GM23338 (cell line): ENCODE results near the gene FIGNL1. TPM values are rescaled to one million over a fixed set of nuclear protein-coding genes. Genes with fewer than 3 reads are reported as not detected.

Experiments used
- ATAC-seq: fragments of 200-7000 bp; cut with Tn5 transposase; 3 replicates; pipeline ENCODE4 v1.9.1; 2020
- DNase-seq: peaks from one replicate; pipeline ENCODE4 v3.0.0-alpha.2; 2015; ENCODE audit warnings: low spot score
- H2AFZ ChIP-seq: fragments of 200-600 bp; sonication (generic); 2 replicates; pipeline ENCODE4 v1.8.0; 2016; ENCODE audit warnings: antibody characterized with exemption, mild to moderate bottlenecking, moderate library complexity
- H3F3A ChIP-seq: fragments of 200-600 bp; sonication (generic); replicated peaks from 2 replicates; pipeline ENCODE4 v1.8.0; 2017; ENCODE audit warnings: antibody characterized with exemption, mixed run types, low read depth
- H3K27ac ChIP-seq: fragments of 200-600 bp; sonication (generic); 2 replicates; pipeline ENCODE4 v1.6.1; 2016; ENCODE audit warnings: low read depth
- H3K27me3 ChIP-seq: fragments of 200-600 bp; sonication (generic); 2 replicates; pipeline ENCODE4 v1.8.0; 2016; ENCODE audit warnings: mild to moderate bottlenecking, mixed run types, moderate library complexity; ENCODE audit not compliant: insufficient read depth
- H3K36me3 ChIP-seq: fragments of 200-600 bp; sonication (generic); 2 replicates; pipeline ENCODE4 v1.8.0; 2016; ENCODE audit warnings: mild to moderate bottlenecking; ENCODE audit not compliant: insufficient read depth
- H3K4me1 ChIP-seq: fragments of 200-600 bp; sonication (generic); 2 replicates; pipeline ENCODE4 v1.8.0; 2016; ENCODE audit warnings: mild to moderate bottlenecking, moderate library complexity; ENCODE audit not compliant: insufficient read depth
- H3K4me2 ChIP-seq: fragments of 200-600 bp; sonication (generic); 2 replicates; pipeline ENCODE4 v1.7.1; 2017; ENCODE audit warnings: mixed run types
- H3K4me3 ChIP-seq: fragments of 200-600 bp; sonication (generic); 2 replicates; pipeline ENCODE4 v1.6.1; 2016; ENCODE audit warnings: mixed run types
- H3K79me2 ChIP-seq: fragments of 200-600 bp; sonication (generic); replicated peaks from 2 replicates; pipeline ENCODE4 v1.8.0; 2017; ENCODE audit warnings: mild to moderate bottlenecking; ENCODE audit not compliant: insufficient read depth
- H3K9me2 ChIP-seq: fragments of 200-600 bp; sonication (generic); 2 replicates; pipeline ENCODE4 v1.8.0; 2017; ENCODE audit not compliant: insufficient read depth
- H4K20me1 ChIP-seq: fragments of 200-600 bp; sonication (generic); replicated peaks from 2 replicates; pipeline ENCODE4 v1.8.0; 2017; ENCODE audit warnings: mild to moderate bottlenecking; ENCODE audit not compliant: insufficient read depth
- H3K27ac Mint-ChIP-seq: 2 replicates; pipeline ENCODE4 v1.8.0; 2020; ENCODE audit warnings: inconsistent platforms, mild to moderate bottlenecking, moderate library complexity, mixed read lengths
- H3K27me3 Mint-ChIP-seq: 3 replicates; pipeline ENCODE4 v1.8.0; 2022; ENCODE audit warnings: low read depth, mild to moderate bottlenecking, moderate library complexity, mixed read lengths, inconsistent platforms; ENCODE audit not compliant: insufficient read depth, poor library complexity
- H3K36me3 Mint-ChIP-seq: 3 replicates; pipeline ENCODE4 v1.8.0; 2021; ENCODE audit warnings: low read depth, mild to moderate bottlenecking, inconsistent platforms, moderate library complexity, mixed read lengths
- H3K4me1 Mint-ChIP-seq: 3 replicates; pipeline ENCODE4 v1.8.0; 2020; ENCODE audit warnings: mild to moderate bottlenecking, inconsistent platforms, mixed read lengths
- H3K4me3 Mint-ChIP-seq: 3 replicates; pipeline ENCODE4 v1.8.0; 2021; ENCODE audit warnings: moderate library complexity, mild to moderate bottlenecking, inconsistent platforms, mixed read lengths
- H3K9me3 Mint-ChIP-seq: 3 replicates; pipeline ENCODE4 v1.8.0; 2020; ENCODE audit warnings: moderate library complexity, mild to moderate bottlenecking, inconsistent platforms, mixed read lengths
- CREB1 ChIP-seq: fragments of 250-450 bp; sonication (Bioruptor Pico); IDR thresholded peaks from 2 replicates; pipeline ENCODE4 v1.5.0; 2020; ENCODE audit warnings: low read depth, mild to moderate bottlenecking, moderate library complexity
- NANOG ChIP-seq: IDR thresholded peaks from 2 replicates; pipeline ENCODE4 v1.6.1; 2016; ENCODE audit warnings: antibody characterized with exemption, borderline replicate concordance
- STAT1 ChIP-seq: IDR thresholded peaks from one replicate; pipeline ENCODE4 v1.6.1; 2016; ENCODE audit warnings: antibody characterized with exemption; ENCODE audit not compliant: unreplicated experiment
- ZNF331 ChIP-seq: fragments of 250-450 bp; sonication (Bioruptor Pico); IDR thresholded peaks from 2 replicates; pipeline ENCODE4 v1.5.0; 2020; ENCODE audit warnings: low read depth, mild to moderate bottlenecking, moderate library complexity
- polyA plus RNA-seq: library from polyadenylated mRNA; unstranded; fragments of >200 nt; fragmentation: Nextera tagmentation; extraction: Ambion mirVana; gene quantifications from 2 replicates; pipeline ENCODE4 v1.2.1, GENCODE V29; 2016
- total RNA-seq: library from RNA; depleted of rRNA; stranded (reverse); fragments of >200 nt; shearing (Covaris generic); gene quantifications from 2 replicates; pipeline ENCODE4 v1.2.3, GENCODE V29; 2014
- TF ChIP-seq, protein P1 (sequence below), 2 experiments: fragments of 200-600 bp in 1 of 2; sonication (generic) in 1 of 2; conservative IDR thresholded peaks; 2 replicates each; pipeline versions ENCODE4 v1.5.1 to v1.6.1; 2016 to 2017; ENCODE audit warnings: antibody characterized with exemption in 2 of 2, low read depth in 2 of 2, mild to moderate bottlenecking in 2 of 2, moderate library complexity in 1 of 2
- TF ChIP-seq, protein P2 (sequence below): fragments of 250-450 bp; sonication (Bioruptor Pico); IDR thresholded peaks from 2 replicates; pipeline ENCODE4 v1.5.0; 2020; ENCODE audit warnings: mild to moderate bottlenecking, moderate library complexity
- TF ChIP-seq, protein P3 (sequence below): IDR thresholded peaks from 2 replicates; pipeline ENCODE4 v1.6.1; 2016; ENCODE audit warnings: antibody characterized with exemption
- TF ChIP-seq, protein P4 (sequence below): IDR thresholded peaks from one replicate; pipeline ENCODE4 v1.6.1; 2018; ENCODE audit warnings: antibody characterized with exemption; ENCODE audit not compliant: unreplicated experiment

The FIGNL1 gene
- total and polyA plus RNA-seq, 2 experiments from 2014 or later, result 6.6 to 24.9 TPM

DNA sequence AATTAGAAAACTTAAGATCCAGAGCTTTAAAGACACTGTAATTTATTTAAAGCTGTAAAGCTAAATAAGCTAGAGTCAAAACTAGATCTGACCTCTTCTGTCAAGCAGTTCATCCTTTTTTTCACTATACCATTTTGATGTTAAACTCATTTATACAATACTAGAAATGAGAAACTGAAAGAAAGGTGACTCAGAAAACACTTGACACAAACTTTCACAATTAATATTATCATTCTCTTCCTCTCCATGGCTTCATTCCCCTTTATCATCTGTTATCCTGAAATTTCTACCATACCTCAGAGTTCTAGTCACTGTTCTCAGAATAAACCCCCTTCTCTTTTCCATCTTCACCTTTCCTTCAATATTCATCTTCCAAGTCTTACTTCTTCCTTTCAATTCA, 1.3 kb downstream of the FIGNL1 start:
- no peak overlapping the region for H3K4me3 ChIP-seq
- H3K27me3 ChIP-seq, result peaks cover 19% of the 10 kb centered on the region
- H3K27ac ChIP-seq, result no peak overlapping the region
- H2AFZ ChIP-seq, result no peak overlapping the region
- DNase-seq, result no peak
- no peak for ATAC-seq
- peaks cover 9% of the 10 kb centered on the region for H3K4me1 ChIP-seq
- no peaks in the 10 kb centered on the region; the same call in 1 of the 2 replicates for H3K9me2 ChIP-seq
- Mint-ChIP-seq H3K27me3 (peaks cover 8% of the 10 kb centered on the region), H3K36me3 (peaks cover 12% of the 10 kb centered on the region), H3K4me3 (no peak overlapping the region), H3K9me3 (no peaks in the 10 kb centered on the region), H3K27ac (no peak overlapping the region), H3K4me1 (peaks cover 10% of the 10 kb centered on the region; the same call in 2 of the 3 replicates)
- TF ChIP-seq, protein P1, sequence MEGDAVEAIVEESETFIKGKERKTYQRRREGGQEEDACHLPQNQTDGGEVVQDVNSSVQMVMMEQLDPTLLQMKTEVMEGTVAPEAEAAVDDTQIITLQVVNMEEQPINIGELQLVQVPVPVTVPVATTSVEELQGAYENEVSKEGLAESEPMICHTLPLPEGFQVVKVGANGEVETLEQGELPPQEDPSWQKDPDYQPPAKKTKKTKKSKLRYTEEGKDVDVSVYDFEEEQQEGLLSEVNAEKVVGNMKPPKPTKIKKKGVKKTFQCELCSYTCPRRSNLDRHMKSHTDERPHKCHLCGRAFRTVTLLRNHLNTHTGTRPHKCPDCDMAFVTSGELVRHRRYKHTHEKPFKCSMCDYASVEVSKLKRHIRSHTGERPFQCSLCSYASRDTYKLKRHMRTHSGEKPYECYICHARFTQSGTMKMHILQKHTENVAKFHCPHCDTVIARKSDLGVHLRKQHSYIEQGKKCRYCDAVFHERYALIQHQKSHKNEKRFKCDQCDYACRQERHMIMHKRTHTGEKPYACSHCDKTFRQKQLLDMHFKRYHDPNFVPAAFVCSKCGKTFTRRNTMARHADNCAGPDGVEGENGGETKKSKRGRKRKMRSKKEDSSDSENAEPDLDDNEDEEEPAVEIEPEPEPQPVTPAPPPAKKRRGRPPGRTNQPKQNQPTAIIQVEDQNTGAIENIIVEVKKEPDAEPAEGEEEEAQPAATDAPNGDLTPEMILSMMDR (conservative IDR thresholded peaks at IDR 0.05; ENCODE audit: low read depth in 2 of 2), result no peak
- no peak for TF ChIP-seq CREB1
- no peak for TF ChIP-seq ZNF331
- no peak for TF ChIP-seq STAT1
- TF ChIP-seq, protein P2, sequence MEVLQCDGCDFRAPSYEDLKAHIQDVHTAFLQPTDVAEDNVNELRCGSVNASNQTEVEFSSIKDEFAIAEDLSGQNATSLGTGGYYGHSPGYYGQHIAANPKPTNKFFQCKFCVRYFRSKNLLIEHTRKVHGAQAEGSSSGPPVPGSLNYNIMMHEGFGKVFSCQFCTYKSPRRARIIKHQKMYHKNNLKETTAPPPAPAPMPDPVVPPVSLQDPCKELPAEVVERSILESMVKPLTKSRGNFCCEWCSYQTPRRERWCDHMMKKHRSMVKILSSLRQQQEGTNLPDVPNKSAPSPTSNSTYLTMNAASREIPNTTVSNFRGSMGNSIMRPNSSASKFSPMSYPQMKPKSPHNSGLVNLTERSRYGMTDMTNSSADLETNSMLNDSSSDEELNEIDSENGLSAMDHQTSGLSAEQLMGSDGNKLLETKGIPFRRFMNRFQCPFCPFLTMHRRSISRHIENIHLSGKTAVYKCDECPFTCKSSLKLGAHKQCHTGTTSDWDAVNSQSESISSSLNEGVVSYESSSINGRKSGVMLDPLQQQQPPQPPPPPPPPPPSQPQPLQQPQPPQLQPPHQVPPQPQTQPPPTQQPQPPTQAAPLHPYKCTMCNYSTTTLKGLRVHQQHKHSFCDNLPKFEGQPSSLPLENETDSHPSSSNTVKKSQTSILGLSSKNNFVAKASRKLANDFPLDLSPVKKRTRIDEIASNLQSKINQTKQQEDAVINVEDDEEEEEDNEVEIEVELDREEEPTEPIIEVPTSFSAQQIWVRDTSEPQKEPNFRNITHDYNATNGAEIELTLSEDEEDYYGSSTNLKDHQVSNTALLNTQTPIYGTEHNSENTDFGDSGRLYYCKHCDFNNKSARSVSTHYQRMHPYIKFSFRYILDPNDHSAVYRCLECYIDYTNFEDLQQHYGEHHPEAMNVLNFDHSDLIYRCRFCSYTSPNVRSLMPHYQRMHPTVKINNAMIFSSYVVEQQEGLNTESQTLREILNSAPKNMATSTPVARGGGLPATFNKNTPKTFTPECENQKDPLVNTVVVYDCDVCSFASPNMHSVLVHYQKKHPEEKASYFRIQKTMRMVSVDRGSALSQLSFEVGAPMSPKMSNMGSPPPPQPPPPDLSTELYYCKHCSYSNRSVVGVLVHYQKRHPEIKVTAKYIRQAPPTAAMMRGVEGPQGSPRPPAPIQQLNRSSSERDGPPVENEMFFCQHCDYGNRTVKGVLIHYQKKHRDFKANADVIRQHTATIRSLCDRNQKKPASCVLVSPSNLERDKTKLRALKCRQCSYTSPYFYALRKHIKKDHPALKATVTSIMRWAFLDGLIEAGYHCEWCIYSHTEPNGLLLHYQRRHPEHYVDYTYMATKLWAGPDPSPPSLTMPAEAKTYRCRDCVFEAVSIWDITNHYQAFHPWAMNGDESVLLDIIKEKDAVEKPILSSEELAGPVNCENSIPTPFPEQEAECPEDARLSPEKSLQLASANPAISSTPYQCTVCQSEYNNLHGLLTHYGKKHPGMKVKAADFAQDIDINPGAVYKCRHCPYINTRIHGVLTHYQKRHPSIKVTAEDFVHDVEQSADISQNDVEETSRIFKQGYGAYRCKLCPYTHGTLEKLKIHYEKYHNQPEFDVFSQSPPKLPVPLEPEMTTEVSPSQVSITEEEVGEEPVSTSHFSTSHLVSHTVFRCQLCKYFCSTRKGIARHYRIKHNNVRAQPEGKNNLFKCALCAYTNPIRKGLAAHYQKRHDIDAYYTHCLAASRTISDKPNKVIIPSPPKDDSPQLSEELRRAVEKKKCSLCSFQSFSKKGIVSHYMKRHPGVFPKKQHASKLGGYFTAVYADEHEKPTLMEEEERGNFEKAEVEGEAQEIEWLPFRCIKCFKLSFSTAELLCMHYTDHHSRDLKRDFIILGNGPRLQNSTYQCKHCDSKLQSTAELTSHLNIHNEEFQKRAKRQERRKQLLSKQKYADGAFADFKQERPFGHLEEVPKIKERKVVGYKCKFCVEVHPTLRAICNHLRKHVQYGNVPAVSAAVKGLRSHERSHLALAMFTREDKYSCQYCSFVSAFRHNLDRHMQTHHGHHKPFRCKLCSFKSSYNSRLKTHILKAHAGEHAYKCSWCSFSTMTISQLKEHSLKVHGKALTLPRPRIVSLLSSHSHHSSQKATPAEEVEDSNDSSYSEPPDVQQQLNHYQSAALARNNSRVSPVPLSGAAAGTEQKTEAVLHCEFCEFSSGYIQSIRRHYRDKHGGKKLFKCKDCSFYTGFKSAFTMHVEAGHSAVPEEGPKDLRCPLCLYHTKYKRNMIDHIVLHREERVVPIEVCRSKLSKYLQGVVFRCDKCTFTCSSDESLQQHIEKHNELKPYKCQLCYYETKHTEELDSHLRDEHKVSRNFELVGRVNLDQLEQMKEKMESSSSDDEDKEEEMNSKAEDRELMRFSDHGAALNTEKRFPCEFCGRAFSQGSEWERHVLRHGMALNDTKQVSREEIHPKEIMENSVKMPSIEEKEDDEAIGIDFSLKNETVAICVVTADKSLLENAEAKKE (CRISPR knock-in tag), result no peak
- TF ChIP-seq, protein P3, sequence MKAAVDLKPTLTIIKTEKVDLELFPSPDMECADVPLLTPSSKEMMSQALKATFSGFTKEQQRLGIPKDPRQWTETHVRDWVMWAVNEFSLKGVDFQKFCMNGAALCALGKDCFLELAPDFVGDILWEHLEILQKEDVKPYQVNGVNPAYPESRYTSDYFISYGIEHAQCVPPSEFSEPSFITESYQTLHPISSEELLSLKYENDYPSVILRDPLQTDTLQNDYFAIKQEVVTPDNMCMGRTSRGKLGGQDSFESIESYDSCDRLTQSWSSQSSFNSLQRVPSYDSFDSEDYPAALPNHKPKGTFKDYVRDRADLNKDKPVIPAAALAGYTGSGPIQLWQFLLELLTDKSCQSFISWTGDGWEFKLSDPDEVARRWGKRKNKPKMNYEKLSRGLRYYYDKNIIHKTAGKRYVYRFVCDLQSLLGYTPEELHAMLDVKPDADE, result no peak
- no peak for TF ChIP-seq NANOG
- TF ChIP-seq, protein P4, sequence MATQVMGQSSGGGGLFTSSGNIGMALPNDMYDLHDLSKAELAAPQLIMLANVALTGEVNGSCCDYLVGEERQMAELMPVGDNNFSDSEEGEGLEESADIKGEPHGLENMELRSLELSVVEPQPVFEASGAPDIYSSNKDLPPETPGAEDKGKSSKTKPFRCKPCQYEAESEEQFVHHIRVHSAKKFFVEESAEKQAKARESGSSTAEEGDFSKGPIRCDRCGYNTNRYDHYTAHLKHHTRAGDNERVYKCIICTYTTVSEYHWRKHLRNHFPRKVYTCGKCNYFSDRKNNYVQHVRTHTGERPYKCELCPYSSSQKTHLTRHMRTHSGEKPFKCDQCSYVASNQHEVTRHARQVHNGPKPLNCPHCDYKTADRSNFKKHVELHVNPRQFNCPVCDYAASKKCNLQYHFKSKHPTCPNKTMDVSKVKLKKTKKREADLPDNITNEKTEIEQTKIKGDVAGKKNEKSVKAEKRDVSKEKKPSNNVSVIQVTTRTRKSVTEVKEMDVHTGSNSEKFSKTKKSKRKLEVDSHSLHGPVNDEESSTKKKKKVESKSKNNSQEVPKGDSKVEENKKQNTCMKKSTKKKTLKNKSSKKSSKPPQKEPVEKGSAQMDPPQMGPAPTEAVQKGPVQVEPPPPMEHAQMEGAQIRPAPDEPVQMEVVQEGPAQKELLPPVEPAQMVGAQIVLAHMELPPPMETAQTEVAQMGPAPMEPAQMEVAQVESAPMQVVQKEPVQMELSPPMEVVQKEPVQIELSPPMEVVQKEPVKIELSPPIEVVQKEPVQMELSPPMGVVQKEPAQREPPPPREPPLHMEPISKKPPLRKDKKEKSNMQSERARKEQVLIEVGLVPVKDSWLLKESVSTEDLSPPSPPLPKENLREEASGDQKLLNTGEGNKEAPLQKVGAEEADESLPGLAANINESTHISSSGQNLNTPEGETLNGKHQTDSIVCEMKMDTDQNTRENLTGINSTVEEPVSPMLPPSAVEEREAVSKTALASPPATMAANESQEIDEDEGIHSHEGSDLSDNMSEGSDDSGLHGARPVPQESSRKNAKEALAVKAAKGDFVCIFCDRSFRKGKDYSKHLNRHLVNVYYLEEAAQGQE, result no peak
- H3K79me2 ChIP-seq, result no peaks in the 10 kb centered on the region
- H3F3A ChIP-seq, result peaks cover 5% of the 10 kb centered on the region; the same call in 1 of the 2 replicates
- H3K4me2 ChIP-seq, result no peak overlapping the region
- no peaks in the 10 kb centered on the region for H4K20me1 ChIP-seq
- H3K36me3 ChIP-seq, result no peaks in the 10 kb centered on the region
